ENCODE results near the gene HIVEP1.

Gene HIVEP1

DNA sequence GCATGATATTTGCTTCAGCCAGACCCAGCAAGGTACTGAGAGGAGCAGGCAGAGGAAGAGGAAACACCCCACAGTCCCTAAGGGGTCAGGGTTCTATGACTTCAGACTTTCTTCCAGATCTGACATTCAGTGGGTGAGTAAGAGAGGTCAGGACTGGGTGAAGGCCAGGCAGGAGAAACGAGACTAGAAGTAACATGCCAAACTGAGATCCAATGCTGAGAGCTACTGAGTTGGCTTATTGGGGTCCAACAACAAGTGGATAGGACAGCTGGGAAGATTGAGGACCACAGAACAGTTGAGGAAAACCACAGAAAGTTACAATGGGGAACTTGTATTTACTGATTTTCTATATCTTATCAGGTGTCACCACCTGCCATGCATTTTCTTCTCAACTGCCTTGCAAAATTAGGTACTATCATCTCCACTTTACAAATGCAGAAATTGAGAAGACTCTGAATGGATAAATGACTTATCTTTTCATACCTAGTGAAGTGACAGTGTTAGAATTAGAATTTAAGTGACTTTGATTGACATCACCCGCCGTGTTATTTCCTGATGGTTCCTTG lies 43.8 kb upstream of the HIVEP1 start:
- no CpG with 5 or more reads among the region's 3 CpGs for WGBS, 2 donors (ENCODE audit: extremely low coverage in 2 of 2, insufficient read length in 2 of 2, insufficient replicate concordance in 1 of 2)
- no peak overlapping the region for H3K4me2 ChIP-seq (ENCODE audit: insufficient read depth, low read length, poor library complexity, severe bottlenecking)
- H3K27ac ChIP-seq (replicated peaks; ENCODE audit: low read length): no peak overlapping the region
- H2AK5ac ChIP-seq (ENCODE audit: low read depth, low read length): no peak overlapping the region
- no peak overlapping the region for H3K4ac ChIP-seq (ENCODE audit: low read length)
- no peak overlapping the region for H2BK5ac ChIP-seq (ENCODE audit: low read length)
- no peak for DNase-seq (ENCODE audit: low spot score)
- no peak overlapping the region for H4K91ac ChIP-seq (ENCODE audit: low read depth, low read length, poor library complexity)
- no peak overlapping the region for H3K23ac ChIP-seq (ENCODE audit: low read depth, low read length, poor library complexity)
- H3K79me1 ChIP-seq (ENCODE audit: low read depth, low read length): no peaks in the 10 kb centered on the region
- no peaks in the 10 kb centered on the region for H3K27me3 ChIP-seq (ENCODE audit: control insufficient read depth in 3 of 3, insufficient read depth in 3 of 3, low read depth in 1 of 3, low read length in 3 of 3)
- no peak overlapping the region for H2AFZ ChIP-seq (ENCODE audit: low read length)
- no peak overlapping the region for H3K14ac ChIP-seq (ENCODE audit: low read length)
- H3K36me3 ChIP-seq (replicated peaks in 1 of 2; ENCODE audit: control insufficient read depth in 2 of 2, insufficient read depth in 2 of 2, low read length in 2 of 2): no peaks in the 10 kb centered on the region
- H2BK12ac ChIP-seq (ENCODE audit: low read length): no peak overlapping the region
- H3K9me3 ChIP-seq (replicated peaks in 1 of 2; ENCODE audit: control insufficient read depth in 2 of 2, insufficient read depth in 1 of 2, low read depth in 1 of 2, low read length in 2 of 2): no peaks in the 10 kb centered on the region
- no peak overlapping the region for H2BK15ac ChIP-seq (ENCODE audit: low read length)
- no peaks in the 10 kb centered on the region for H3K4me1 ChIP-seq (ENCODE audit: control insufficient read depth in 2 of 2, insufficient read depth in 1 of 2, low read depth in 1 of 2, low read length in 2 of 2)
- H2BK120ac ChIP-seq (ENCODE audit: low read depth, low read length): no peak overlapping the region
- no peak overlapping the region for H4K8ac ChIP-seq (ENCODE audit: low read depth, low read length)
- no peak overlapping the region for H3K4me3 ChIP-seq (ENCODE audit: low read length in 2 of 2)
- H3K9ac ChIP-seq (ENCODE audit: low read depth, low read length, poor library complexity): no peak overlapping the region
- H3K18ac ChIP-seq (ENCODE audit: low read length): no peak overlapping the region

DNA sequence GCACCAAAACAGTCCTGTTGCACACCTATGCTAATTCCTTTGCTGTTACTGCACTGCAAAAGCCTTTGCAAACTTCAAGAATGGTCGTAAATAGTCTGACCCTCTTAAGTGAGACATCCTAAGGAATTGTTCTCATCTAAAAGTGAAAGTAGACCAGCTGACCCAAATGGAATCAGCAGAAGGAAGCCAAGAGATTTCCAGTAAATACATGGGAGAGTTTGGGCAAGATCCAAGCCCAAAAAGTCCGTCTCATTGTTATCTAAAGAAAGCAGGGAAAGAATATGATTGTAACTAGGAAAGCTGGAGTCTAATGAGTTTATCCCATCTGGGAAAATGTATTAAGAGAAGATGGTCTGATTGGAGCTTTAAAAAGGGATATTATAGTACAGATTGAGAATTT lies 43.0 kb upstream of the HIVEP1 start:
- Histone ChIP-seq H2BK12ac (ENCODE audit: low read length) (no peak overlapping the region), H3K4me1 (ENCODE audit: control insufficient read depth in 2 of 2, insufficient read depth in 1 of 2, low read depth in 1 of 2, low read length in 2 of 2) (no peaks in the 10 kb centered on the region), H3K18ac (ENCODE audit: low read length) (no peak overlapping the region), H3K4me2 (ENCODE audit: insufficient read depth, low read length, poor library complexity, severe bottlenecking) (no peak overlapping the region), H2AFZ (ENCODE audit: low read length) (no peak overlapping the region), H4K8ac (ENCODE audit: low read depth, low read length) (no peak overlapping the region), H2BK120ac (ENCODE audit: low read depth, low read length) (no peak overlapping the region), H3K4ac (ENCODE audit: low read length) (no peak overlapping the region), H3K4me3 (ENCODE audit: low read length in 2 of 2) (no peak overlapping the region), H3K23ac (ENCODE audit: low read depth, low read length, poor library complexity) (no peak overlapping the region), H3K9ac (ENCODE audit: low read depth, low read length, poor library complexity) (no peak overlapping the region), H3K27me3 (ENCODE audit: control insufficient read depth in 3 of 3, insufficient read depth in 3 of 3, low read depth in 1 of 3, low read length in 3 of 3) (no peaks in the 10 kb centered on the region), H3K79me1 (ENCODE audit: low read depth, low read length) (no peaks in the 10 kb centered on the region), H2BK15ac (ENCODE audit: low read length) (no peak overlapping the region), H2AK5ac (ENCODE audit: low read depth, low read length) (no peak overlapping the region), H3K9me3 (replicated peaks in 1 of 2; ENCODE audit: control insufficient read depth in 2 of 2, insufficient read depth in 1 of 2, low read depth in 1 of 2, low read length in 2 of 2) (no peaks in the 10 kb centered on the region), H2BK5ac (ENCODE audit: low read length) (no peak overlapping the region), H3K27ac (replicated peaks; ENCODE audit: low read length) (no peak overlapping the region), H3K36me3 (replicated peaks in 1 of 2; ENCODE audit: control insufficient read depth in 2 of 2, insufficient read depth in 2 of 2, low read length in 2 of 2) (no peaks in the 10 kb centered on the region), H4K91ac (ENCODE audit: low read depth, low read length, poor library complexity) (no peak overlapping the region), H3K14ac (ENCODE audit: low read length) (no peak overlapping the region)
- DNase-seq (ENCODE audit: low spot score): no peak
- WGBS, 2 donors (ENCODE audit: extremely low coverage in 2 of 2, insufficient read length in 2 of 2, insufficient replicate concordance in 1 of 2): no CpG with 5 or more reads among the region's 2 CpGs

DNA sequence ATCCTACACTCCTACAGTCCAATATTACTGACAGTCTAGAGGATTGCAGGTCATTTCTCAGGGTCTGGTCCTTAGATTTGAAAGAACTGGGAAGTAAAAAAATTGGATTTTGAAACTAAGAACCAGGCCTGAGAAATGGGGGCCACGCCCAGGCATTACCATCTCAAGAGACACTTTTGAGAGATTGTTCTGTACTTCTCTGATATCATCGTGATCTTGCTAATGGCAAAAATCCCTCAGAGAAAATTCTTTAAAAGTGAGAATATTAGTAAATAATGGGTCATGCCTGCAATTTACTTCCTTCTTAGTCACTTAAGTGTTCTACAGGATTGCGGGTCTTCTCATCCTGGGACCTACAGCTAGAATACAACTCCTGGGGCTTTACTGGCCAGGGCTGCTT lies 42.0 kb upstream of the HIVEP1 start:
- H2BK120ac ChIP-seq (ENCODE audit: low read depth, low read length): no peak overlapping the region
- H3K27ac ChIP-seq (replicated peaks; ENCODE audit: low read length): no peak overlapping the region
- WGBS, 2 donors (ENCODE audit: extremely low coverage in 2 of 2, insufficient read length in 2 of 2, insufficient replicate concordance in 1 of 2): no CpG with 5 or more reads among the region's 3 CpGs

DNA sequence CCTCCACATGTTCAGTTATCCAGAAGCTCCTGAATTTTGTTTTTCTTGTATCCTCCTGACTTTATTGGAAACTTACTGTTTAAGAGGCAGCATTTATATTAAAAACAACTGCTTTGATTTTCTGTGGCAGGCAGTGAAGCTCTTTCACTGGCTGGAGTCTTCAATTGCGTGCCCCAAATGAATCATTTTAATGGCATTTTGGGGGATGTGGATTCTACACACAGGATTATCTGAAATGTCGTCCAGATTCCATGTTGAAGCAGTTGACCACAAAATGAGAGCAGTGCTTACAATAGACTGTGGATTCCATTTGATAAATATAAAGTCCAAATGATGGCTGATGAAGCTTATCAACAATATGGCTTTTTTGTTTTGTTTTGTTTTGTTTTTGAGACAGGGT lies 41.0 kb upstream of the HIVEP1 start:
- H3K4ac ChIP-seq (ENCODE audit: low read length): no peak overlapping the region
- no peak overlapping the region for H4K8ac ChIP-seq (ENCODE audit: low read depth, low read length)
- H2AK5ac ChIP-seq (ENCODE audit: low read depth, low read length): no peak overlapping the region
- H3K23ac ChIP-seq (ENCODE audit: low read depth, low read length, poor library complexity): no peak overlapping the region
- H3K18ac ChIP-seq (ENCODE audit: low read length): no peak overlapping the region
- no peak overlapping the region for H3K4me3 ChIP-seq (ENCODE audit: low read length in 2 of 2)
- DNase-seq (ENCODE audit: low spot score): no peak
- H4K91ac ChIP-seq (ENCODE audit: low read depth, low read length, poor library complexity): no peak overlapping the region
- H3K27ac ChIP-seq (replicated peaks; ENCODE audit: low read length): no peak overlapping the region
- no peaks in the 10 kb centered on the region for H3K9me3 ChIP-seq (replicated peaks in 1 of 2; ENCODE audit: control insufficient read depth in 2 of 2, insufficient read depth in 1 of 2, low read depth in 1 of 2, low read length in 2 of 2)
- H3K4me1 ChIP-seq (ENCODE audit: control insufficient read depth in 2 of 2, insufficient read depth in 1 of 2, low read depth in 1 of 2, low read length in 2 of 2): no peaks in the 10 kb centered on the region
- no peak overlapping the region for H2BK5ac ChIP-seq (ENCODE audit: low read length)
- WGBS, 2 donors (ENCODE audit: extremely low coverage in 2 of 2, insufficient read length in 2 of 2, insufficient replicate concordance in 1 of 2): no CpG with 5 or more reads among the region's 2 CpGs
- no peak overlapping the region for H3K14ac ChIP-seq (ENCODE audit: low read length)
- H2BK15ac ChIP-seq (ENCODE audit: low read length): no peak overlapping the region
- no peak overlapping the region for H2AFZ ChIP-seq (ENCODE audit: low read length)
- H3K79me1 ChIP-seq (ENCODE audit: low read depth, low read length): no peaks in the 10 kb centered on the region
- no peaks in the 10 kb centered on the region for H3K36me3 ChIP-seq (replicated peaks in 1 of 2; ENCODE audit: control insufficient read depth in 2 of 2, insufficient read depth in 2 of 2, low read length in 2 of 2)
- no peak overlapping the region for H2BK120ac ChIP-seq (ENCODE audit: low read depth, low read length)
- H3K9ac ChIP-seq (ENCODE audit: low read depth, low read length, poor library complexity): no peak overlapping the region
- H3K27me3 ChIP-seq (ENCODE audit: control insufficient read depth in 3 of 3, insufficient read depth in 3 of 3, low read depth in 1 of 3, low read length in 3 of 3): no peaks in the 10 kb centered on the region
- no peak overlapping the region for H3K4me2 ChIP-seq (ENCODE audit: insufficient read depth, low read length, poor library complexity, severe bottlenecking)
- H2BK12ac ChIP-seq (ENCODE audit: low read length): no peak overlapping the region

More for the DNA sequence above, 42.0 kb upstream of the HIVEP1 start:
- Histone ChIP-seq H3K4ac (ENCODE audit: low read length) (no peak overlapping the region), H2AK5ac (ENCODE audit: low read depth, low read length) (no peak overlapping the region), H3K36me3 (replicated peaks in 1 of 2; ENCODE audit: control insufficient read depth in 2 of 2, insufficient read depth in 2 of 2, low read length in 2 of 2) (no peaks in the 10 kb centered on the region), H3K27me3 (ENCODE audit: control insufficient read depth in 3 of 3, insufficient read depth in 3 of 3, low read depth in 1 of 3, low read length in 3 of 3) (no peaks in the 10 kb centered on the region), H4K91ac (ENCODE audit: low read depth, low read length, poor library complexity) (no peak overlapping the region), H2AFZ (ENCODE audit: low read length) (no peak overlapping the region), H3K9ac (ENCODE audit: low read depth, low read length, poor library complexity) (no peak overlapping the region), H3K79me1 (ENCODE audit: low read depth, low read length) (no peaks in the 10 kb centered on the region), H3K4me1 (ENCODE audit: control insufficient read depth in 2 of 2, insufficient read depth in 1 of 2, low read depth in 1 of 2, low read length in 2 of 2) (no peaks in the 10 kb centered on the region), H2BK12ac (ENCODE audit: low read length) (no peak overlapping the region), H4K8ac (ENCODE audit: low read depth, low read length) (no peak overlapping the region), H3K14ac (ENCODE audit: low read length) (no peak overlapping the region), H3K4me3 (ENCODE audit: low read length in 2 of 2) (no peak overlapping the region), H2BK5ac (ENCODE audit: low read length) (no peak overlapping the region), H3K18ac (ENCODE audit: low read length) (no peak overlapping the region), H3K9me3 (replicated peaks in 1 of 2; ENCODE audit: control insufficient read depth in 2 of 2, insufficient read depth in 1 of 2, low read depth in 1 of 2, low read length in 2 of 2) (no peaks in the 10 kb centered on the region), H3K23ac (ENCODE audit: low read depth, low read length, poor library complexity) (no peak overlapping the region), H2BK15ac (ENCODE audit: low read length) (no peak overlapping the region), H3K4me2 (ENCODE audit: insufficient read depth, low read length, poor library complexity, severe bottlenecking) (no peak overlapping the region)
- DNase-seq (ENCODE audit: low spot score): no peak

Data from neuronal stem cell (in vitro differentiated cells).